HG03558 (cell line): Measurements from ENCODE around the gene SCO1.
"Not testable (repeated sequence)": the region's sequence is repeated elsewhere in the genome, so short reads cannot be mapped to it uniquely, and the experiment has no call there.

Source experiments
- ATAC-seq: cut with Tn5 transposase; IDR thresholded peaks from one replicate; pipeline ENCODE4 v1.9.1; 2021; ENCODE audit warnings: moderate number of reproducible peaks; ENCODE audit not compliant: unreplicated experiment; ENCODE audit errors: extremely low read depth

Gene SCO1

GRCh38 chr17:10697092-10698081, at the start of gene SCO1, which contains the start of gene ADPRM:
Gene SCO1, minus strand, starts transcription at chr17:10697533. Its CDS starts 26 bp downstream, at chr17:10697507.
Gene ADPRM, plus strand, starts transcription at chr17:10697594. Its CDS starts 7,333 bp downstream, at chr17:10704927.
- ATAC-seq = peak; percentile 88

GRCh38 chr17:10745231-10745630, 47.9 kb upstream of the SCO1 start:
- ATAC-seq = no peak

DNA sequence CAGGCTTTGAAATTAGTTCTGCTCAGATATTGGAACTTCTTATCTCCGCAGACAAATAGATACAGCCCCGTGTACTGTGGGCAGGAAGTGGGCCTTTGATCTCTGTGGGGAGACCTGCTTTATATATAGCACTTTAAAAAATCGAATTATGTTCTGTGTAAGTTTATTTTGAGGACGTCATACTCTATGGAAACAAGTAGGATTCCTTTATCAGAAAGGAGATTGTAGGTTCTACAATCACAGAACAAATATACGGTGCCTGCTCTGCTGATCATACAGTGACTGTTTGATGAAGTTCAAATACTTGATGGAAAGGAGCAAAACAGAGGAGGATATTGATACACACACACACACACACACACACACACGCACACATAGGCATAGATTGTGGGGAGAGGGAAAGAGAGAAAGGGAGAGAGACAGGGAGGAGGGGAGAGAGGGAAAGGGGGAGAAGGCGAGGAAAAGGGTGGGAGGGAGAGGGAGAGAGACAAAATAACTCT, 47.2 kb upstream of the SCO1 start:
- no peak for ATAC-seq

DNA sequence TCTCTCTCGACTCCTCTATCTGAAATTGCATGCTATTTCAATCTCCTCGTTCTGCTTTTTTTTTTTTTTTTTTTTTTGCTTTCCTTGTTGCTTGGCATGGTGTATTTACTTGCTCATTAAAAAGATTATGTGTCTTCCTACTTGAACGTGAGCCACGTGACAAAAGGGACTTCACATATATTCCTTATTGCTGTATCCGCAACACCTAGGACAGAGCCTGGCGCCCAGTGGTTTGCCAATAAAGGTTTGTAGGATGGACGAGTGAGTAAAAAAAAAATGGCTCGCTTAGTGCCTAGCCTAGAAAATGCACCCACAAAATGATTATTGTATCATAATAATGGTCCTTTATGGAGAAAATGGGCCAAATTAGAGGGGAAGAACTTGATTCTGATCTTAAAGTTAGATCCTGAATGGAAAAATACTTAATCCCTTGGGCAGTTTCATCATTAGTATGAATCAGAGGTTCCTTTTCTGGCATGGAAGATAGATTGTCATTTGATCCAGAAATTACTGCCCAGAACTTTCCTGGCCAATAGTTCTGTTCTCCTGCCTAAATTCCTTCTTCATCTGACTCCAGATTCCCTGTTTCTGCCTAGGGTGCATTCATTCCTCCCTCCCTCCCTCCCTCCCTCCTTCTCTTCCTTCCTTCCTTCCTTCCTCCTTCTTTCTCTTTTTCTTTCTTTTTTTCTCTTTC, 46.1 kb upstream of the SCO1 start:
- no peak for ATAC-seq

GRCh38 chr17:10742431-10742830, 45.1 kb upstream of the SCO1 start:
- ATAC-seq = no peak

- no peak for ATAC-seq
Measured at GRCh38 chr17:10741416-10742135, 44.2 kb upstream of the SCO1 start.

- no peak for ATAC-seq
Measured at GRCh38 chr17:10739386-10739785, 42.1 kb upstream of the SCO1 start.

GRCh38 chr17:10738521-10739258, 41.4 kb upstream of the SCO1 start:
- ATAC-seq = no peak

DNA sequence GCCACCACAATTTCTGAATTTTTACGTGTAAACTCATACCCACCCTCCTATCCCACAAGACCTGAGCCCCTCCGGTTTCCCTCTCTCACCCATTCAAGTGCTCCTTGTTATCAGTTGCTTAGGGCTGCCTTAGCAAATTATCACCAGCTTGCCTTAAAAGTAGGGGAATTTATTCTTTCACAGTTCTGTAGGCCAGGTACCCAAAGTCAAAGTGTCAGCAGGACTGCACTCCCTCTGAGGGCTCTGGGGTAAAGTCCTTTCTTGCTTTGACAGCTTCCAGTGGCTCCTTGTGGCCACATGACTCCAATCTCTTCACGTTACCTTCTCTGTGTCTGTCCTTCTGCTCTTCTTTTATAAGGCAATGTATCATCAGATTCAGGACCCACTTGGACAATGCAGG, 40.4 kb upstream of the SCO1 start:
- ATAC-seq = no peak

DNA sequence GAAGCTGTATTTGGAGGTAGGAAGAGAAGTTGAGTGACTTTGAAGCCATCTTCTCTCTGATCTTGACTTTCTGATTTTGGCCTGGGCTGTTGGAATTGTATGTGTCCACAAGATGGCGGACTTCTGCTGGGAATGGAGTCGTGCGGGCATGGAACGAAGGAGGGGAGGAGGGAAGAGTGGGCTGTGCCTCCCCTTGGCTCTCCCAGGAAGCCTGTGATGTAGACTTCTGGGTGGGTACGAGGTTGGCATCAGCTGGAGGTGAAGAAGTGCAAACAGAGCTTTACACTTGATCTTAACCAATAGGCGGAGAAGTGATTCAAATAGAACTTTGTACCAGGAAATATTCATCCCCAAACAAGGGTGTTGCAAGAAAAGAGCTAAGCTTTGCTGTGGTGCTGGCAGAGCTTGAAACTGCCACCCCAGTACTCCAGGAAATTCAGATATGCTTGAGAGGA, 39.9 kb upstream of the SCO1 start:
- ATAC-seq = no peak

- ATAC-seq = no peak
Measured at GRCh38 chr17:10735821-10736220, 38.5 kb upstream of the SCO1 start.

- no peak for ATAC-seq
Measured at GRCh38 chr17:10735251-10735650, 37.9 kb upstream of the SCO1 start.

DNA sequence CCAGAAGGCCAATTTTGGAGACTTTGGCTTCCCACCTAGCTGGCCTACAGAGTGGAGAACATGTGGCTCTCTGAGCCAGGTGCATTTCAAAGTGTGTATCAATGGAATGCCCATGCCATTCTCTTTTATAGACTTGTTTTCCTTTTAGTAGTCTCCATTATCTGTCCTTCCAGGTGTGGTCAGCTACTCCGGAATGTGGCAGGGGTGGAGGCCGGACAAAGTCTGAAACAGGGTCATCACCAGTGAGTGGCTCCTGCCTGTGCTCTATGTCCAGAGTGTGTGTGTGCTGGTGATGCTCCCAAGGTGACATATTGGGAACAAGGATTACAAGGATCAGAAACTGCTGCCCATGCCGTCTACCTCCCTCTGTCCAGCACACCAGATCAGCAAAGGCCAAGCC, 36.3 kb upstream of the SCO1 start:
- no peak for ATAC-seq

GRCh38 chr17:10732121-10732520, 34.8 kb upstream of the SCO1 start:
- ATAC-seq = not testable (repeated sequence)

- no peak for ATAC-seq
Measured at GRCh38 chr17:10731408-10731879, 34.1 kb upstream of the SCO1 start.

DNA sequence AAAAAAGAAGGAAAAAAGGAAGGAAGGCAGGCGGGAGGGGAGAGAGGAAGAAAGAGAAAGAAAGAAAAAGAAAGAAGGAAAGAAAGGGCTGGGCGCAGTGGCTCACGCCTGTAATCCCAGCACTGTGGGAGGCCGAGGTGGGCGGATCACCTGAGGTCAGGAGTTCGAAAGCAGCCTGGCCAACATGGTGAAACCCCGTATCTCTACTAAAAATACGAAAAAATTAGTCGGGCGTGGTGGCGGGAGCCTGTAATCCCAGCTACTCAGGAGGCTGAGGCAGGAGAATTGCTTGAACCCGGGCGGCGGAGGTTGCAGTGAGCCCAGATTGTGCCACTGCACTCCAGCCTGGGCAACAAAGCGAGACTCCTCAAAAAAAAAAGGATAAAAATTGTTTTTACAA, 32.9 kb upstream of the SCO1 start:
- ATAC-seq = not testable (repeated sequence)

DNA sequence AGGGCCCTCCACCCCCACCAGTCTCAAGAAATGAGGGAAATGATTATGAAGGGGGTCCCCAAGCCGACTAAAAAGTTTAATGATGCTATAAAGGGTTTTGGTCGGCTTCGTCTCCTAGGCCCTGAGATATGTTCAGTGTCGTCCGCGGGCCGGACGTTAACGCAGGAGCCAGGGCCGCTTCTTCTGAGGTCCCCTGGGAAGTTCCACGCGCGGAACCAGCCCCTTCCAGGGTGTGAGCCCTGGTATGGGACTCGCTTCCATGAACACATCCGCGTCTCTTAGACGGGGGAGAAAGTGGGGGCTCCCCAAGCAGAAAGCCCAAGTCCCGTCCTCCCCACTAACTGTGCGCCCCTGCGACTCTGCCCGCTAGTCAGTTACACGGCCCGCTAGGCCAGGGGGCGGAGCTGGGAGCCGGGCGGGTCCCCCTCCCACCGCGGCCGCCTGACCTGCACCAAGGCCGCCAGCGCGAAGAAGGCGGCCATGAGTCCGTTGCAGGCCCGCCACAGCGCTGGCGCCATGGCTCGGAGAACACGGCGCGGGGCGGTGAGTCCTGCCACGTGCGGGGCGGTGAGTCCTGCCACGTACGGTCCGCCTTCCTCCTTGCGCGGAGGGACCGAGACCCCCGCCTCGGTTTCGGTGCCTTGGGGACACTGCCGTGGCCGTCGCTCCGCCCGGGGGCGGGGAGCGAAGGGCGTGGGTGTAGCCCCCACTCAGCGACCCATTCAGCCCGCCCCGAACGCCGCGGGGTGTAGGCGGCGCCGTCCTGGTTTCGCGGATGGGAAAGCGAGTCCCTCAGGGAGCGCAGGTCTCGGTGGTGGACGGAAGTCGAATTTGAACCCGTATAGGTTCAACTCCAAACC, 32.2 kb upstream of the SCO1 start, which contains the start of gene TMEM220:
TSS of gene TMEM220 (minus strand) at position 690 of the 860 bp plus-strand sequence. CDS start at position 518, 172 bp downstream.
- no peak for ATAC-seq

DNA sequence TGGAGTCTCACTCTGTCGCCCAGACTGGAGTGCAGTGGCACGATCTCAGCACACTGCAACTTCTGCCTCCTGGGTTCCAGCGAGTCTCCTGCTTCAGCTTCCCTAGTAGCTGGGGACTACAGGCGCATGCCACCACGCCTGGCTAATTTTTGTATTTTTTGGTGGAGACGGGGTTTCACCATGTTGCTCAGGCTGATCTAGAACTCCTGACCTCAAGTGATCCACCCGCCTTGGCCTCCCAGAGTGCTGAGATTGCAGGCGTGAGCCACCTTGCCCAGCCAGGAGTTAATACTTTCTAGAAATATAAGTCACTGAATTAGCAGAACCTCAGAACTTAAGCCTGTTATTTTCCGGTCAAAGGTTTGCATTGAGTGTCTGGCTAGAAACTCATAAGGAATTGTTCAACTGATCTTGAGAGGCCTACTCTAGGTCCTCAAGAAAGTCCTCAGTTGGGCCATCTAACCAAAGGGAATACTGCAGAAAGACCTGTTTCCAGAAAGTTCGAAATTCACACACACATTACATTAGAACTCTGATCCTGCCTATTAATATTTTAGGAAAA, 31.1 kb upstream of the SCO1 start:
- ATAC-seq = no peak
